MG63 (cell line): ENCODE data around the gene BAHCC1. TPM values are rescaled to one million over a fixed set of nuclear protein-coding genes. Genes with fewer than 3 reads are reported as not detected.
A peak's percentile ranks its signal among the peaks of the same experiment; 100 is the strongest.

Experiments
- DNase-seq: peaks from one replicate; pipeline ENCODE4 v3.0.0-alpha.2; 2020
- H3K27me3 ChIP-seq: fragments of 250-450 bp; sonication (Bioruptor Pico); 2 replicates; pipeline ENCODE4 v1.5.1; 2020; ENCODE audit warnings: mild to moderate bottlenecking, moderate library complexity
- H3K36me3 ChIP-seq: fragments of 250-450 bp; sonication (Bioruptor Pico); 2 replicates; pipeline ENCODE4 v1.5.1; 2020; ENCODE audit warnings: mild to moderate bottlenecking, moderate library complexity
- H3K4me3 ChIP-seq: fragments of 250-450 bp; sonication (Bioruptor Pico); 2 replicates; pipeline ENCODE4 v1.5.1; 2020; ENCODE audit warnings: mild to moderate bottlenecking, moderate library complexity
- H3K9me3 ChIP-seq: fragments of 250-450 bp; sonication (Bioruptor Pico); 2 replicates; pipeline ENCODE4 v1.5.1; 2020; ENCODE audit warnings: mild to moderate bottlenecking, moderate library complexity
- total RNA-seq: library from RNA; depleted of rRNA; stranded (reverse); fragments of >200 nt; shearing (Covaris generic); gene quantifications from 2 replicates; pipeline ENCODE4 v1.2.3, GENCODE V29; 2014; ENCODE audit warnings: low replicate concordance

The BAHCC1 gene
- total RNA-seq, 1 experiment from 2014 or later, result 10.4 TPM

GRCh38 chr17:81463506-81463905, 68.2 kb downstream of the BAHCC1 start:
- no peaks in the 10 kb centered on the region for H3K9me3 ChIP-seq
- peaks cover 11% of the 10 kb centered on the region for H3K36me3 ChIP-seq
- DNase-seq, result no peak
- H3K27me3 ChIP-seq, result no peaks in the 10 kb centered on the region
- no peak overlapping the region for H3K4me3 ChIP-seq

DNA sequence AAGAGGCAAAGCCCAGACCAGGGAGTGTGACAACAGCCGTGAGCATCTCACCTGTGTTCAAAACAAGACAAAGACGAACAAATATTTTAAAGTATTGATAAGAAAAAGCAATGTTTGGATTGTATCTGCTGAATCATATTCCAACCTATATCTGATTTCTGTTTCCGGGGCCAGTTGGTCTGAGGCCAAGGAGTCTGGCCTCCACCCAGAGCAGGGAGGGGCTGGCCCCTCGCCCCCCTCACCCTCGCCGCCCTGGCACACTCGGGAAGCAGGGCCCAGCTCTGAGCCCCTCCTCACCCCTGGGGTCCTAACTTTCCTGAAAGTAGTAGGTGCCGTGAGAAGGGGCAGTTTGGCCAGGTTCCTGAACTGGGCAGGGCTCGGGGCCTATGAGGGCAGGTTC, 69.3 kb downstream of the BAHCC1 start:
- H3K4me3 ChIP-seq, result no peak overlapping the region
- peaks cover 11% of the 10 kb centered on the region for H3K36me3 ChIP-seq
- no peaks in the 10 kb centered on the region for H3K9me3 ChIP-seq
- no peaks in the 10 kb centered on the region for H3K27me3 ChIP-seq
- DNase-seq, result no peak

DNA sequence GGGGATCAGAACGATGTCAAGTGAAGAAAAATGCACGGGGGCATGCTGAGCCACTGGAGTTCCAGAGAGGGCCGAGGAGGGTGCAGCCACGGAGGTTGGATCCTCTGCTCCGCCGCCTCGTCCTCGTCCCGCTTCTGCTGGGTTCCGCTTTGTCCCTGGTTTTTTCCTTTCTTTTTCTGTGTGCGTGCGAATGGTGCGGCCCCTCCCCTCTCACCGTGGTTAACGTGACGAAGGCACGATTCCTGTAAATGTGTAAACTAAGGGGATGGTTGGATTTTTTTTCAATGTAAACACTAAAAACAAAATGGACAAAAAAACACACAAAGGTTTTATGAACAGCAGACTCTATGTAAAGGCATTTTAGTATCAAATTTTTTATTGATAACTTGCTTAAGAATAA, 70.7 kb downstream of the BAHCC1 start:
- no peak for DNase-seq
- Histone ChIP-seq H3K36me3 (peaks cover 11% of the 10 kb centered on the region), H3K9me3 (no peaks in the 10 kb centered on the region), H3K27me3 (no peaks in the 10 kb centered on the region), H3K4me3 (no peak overlapping the region)

GRCh38 chr17:81466564-81467472, 71.6 kb downstream of the BAHCC1 start:
- no peak for DNase-seq
- no peaks in the 10 kb centered on the region for H3K27me3 ChIP-seq
- H3K4me3 ChIP-seq, result no peak overlapping the region
- peaks cover 11% of the 10 kb centered on the region for H3K36me3 ChIP-seq
- no peaks in the 10 kb centered on the region for H3K9me3 ChIP-seq

DNA sequence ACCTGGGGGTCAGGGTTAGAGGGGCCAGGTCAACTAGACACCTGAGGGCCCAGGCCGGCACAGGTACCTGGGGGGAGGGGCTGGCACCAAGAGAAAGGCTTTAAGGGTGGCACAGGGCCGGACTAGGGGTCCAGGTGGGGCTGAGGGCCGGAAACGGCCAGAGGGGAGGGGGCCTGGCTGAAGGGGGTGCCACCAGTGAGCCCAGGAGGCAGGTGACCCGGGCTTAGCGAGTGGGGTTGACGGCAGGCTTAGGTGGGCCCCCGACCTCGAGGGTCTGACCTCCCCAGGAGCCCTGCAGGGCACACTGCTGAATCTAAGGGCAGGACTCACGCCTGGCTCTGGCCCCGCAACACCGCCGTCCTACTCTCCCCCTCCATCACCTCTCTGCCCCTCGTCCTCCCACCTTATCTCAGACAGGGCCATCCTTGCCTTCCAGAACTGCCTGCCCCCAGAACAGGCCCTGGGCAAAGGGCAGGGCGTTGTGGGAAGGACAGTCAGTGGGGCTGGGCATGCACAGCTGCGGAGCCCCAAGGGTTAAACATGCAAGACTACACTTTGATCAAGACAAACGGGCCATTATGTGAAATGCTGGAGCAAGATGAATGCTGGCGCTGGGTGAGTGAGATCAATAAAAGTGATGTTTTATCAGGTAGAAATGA, 73.0 kb downstream of the BAHCC1 start:
- Histone ChIP-seq H3K4me3 (no peak overlapping the region), H3K27me3 (no peaks in the 10 kb centered on the region), H3K9me3 (no peaks in the 10 kb centered on the region), H3K36me3 (peaks cover 6% of the 10 kb centered on the region)
- DNase-seq, result no peak

GRCh38 chr17:81468770-81469121, 73.5 kb downstream of the BAHCC1 start:
- Histone ChIP-seq H3K9me3 (no peaks in the 10 kb centered on the region), H3K36me3 (peaks cover 3% of the 10 kb centered on the region), H3K27me3 (no peaks in the 10 kb centered on the region), H3K4me3 (no peak overlapping the region)
- DNase-seq, result no peak

- H3K4me3 ChIP-seq, result no peak overlapping the region
- H3K36me3 ChIP-seq, result peaks cover 3% of the 10 kb centered on the region
- H3K9me3 ChIP-seq, result no peaks in the 10 kb centered on the region
- H3K27me3 ChIP-seq, result no peaks in the 10 kb centered on the region
- no peak for DNase-seq
Observed at GRCh38 chr17:81469266-81469665, 74.0 kb downstream of the BAHCC1 start.

DNA sequence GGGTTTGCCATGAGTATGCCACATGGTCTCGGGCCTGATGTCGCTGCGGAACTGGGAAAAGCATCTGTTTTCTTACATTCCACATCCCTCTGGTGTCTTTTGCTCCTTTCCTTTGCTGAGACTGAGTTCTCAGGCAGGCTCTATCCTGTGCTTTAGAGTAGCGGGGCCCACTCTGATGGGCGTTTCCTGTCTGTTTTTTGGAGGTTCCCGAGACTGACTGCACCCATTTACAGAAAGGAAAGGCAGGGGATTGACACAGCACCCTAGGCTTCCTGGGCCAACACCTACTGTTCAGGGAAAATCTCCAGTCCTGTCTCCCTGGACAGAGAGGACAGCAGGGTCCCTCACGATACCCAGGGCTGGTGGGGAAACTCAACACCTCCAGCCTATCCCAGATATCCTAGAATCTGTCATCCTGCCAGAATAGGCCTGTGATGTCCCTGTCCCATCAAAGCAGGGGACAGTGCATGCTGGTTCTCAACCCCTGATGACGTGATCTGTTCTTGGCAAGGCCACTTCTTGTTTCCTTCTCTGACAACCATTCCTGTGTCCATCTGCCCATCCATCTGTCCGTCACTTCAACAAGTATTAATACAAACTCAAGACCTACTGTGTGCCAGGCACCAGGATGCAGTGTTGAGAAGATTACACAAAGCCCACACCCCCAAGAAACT, 75.2 kb downstream of the BAHCC1 start:
- Histone ChIP-seq H3K4me3 (no peak overlapping the region), H3K27me3 (no peaks in the 10 kb centered on the region), H3K36me3 (no peaks in the 10 kb centered on the region; the same call in 1 of the 2 replicates), H3K9me3 (no peaks in the 10 kb centered on the region)
- no peak for DNase-seq

DNA sequence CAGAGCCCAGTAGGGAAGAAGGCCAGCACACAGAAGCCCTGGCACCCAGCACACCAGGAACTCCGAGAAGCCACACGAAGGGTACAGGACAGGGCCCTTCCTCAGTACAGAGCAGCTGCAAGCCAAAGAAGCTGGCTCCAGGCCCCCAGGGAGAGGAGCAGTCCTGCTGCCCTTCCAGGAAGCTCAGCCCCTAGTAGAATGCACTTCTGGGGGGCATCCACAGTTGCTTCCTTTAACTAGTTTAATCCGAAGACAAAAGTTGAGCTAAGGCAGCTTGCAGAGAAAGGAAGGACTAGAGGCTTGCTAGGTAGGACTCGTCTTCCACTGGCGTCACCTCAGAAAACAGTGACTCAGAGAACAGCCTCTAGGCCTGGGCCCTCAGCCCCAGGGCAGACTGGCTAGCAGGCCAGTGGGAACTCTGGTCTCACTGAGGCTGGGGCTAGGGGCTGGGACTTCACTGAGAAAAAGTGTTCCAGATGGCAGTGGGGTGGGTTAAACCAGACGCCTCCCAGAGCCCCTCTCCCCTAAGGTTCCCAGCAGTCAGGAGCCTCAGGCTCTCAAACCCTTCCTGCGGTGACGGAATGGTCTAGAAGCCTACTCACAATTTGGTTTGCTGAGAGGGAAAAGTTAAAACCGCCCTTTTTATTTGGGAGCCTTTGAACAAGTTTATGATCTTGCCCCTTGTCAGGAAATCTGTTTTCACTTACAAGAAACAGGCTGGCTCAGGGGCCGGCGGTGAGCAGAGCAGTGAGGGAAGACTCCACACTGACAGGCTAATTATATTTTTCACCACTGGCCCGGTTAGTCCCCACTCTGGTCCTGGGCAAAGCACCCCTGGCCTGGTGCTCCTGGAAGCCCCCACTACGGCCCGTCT, 75.9 kb downstream of the BAHCC1 start:
- Histone ChIP-seq H3K9me3 (no peaks in the 10 kb centered on the region), H3K36me3 (no peaks in the 10 kb centered on the region; the same call in 1 of the 2 replicates), H3K27me3 (no peaks in the 10 kb centered on the region), H3K4me3 (no peak overlapping the region)
- peak; percentile 30 for DNase-seq

DNA sequence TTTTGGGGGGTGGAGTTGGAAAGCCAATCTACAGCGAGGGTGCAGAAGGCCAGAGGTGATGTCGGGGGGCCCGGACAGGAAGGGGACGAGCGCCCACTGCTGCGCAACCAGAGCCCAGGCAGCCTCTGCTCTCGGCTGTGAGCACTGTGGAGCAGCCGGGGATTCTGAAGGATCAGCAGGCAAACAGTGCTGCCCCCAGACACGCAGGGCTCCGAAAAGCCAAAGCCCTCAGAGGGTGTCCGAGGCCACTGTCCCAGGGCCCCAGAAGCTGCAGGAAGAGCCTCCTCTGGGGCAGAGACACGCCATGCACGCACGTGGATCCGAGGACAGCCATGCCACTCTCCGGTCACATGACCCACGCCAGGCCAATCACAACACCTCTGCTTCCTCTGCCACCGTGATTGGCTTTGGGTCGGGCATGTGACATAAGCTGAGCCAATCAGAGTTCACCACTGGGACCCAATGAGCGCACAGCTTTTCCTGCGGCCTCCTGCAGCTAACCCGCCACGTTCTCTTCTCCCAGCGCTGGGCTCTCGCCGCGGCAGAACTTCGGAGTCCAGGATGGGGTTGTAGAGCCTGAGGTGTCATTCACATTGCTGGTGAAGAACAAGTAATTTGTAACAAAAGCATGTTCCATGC, 76.7 kb downstream of the BAHCC1 start:
- H3K4me3 ChIP-seq, result 0 out of 2 replicates have a peak overlapping the region, but pooled peaks have one; percentile 8
- no peaks in the 10 kb centered on the region; the same call in 1 of the 2 replicates for H3K36me3 ChIP-seq
- no peaks in the 10 kb centered on the region for H3K9me3 ChIP-seq
- DNase-seq, result peak; percentile 75
- no peaks in the 10 kb centered on the region for H3K27me3 ChIP-seq

- no peaks in the 10 kb centered on the region for H3K9me3 ChIP-seq
Observed at GRCh38 chr17:81473019-81473418, 77.8 kb downstream of the BAHCC1 start.

DNA sequence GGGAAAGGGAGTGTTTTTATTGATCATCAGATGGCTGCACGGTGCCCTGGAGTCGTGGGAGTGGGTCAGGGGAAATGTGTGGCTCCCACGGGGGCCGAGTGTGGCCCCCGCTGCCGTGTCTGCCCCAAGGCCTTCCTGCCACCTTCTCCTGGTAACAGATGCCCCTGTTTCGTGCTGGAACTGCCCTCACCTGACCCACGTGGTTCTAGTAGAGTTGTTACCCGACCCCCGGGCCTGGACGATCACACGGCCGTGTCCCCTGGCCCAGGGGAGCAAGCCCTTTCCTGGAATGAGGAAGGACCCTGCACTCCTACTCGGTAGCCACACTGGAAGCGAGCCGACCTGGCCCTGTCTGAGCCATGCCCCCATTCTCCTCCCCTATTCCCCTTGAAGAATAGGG, 79.7 kb downstream of the BAHCC1 start:
- DNase-seq, result no peak
- Histone ChIP-seq H3K36me3 (no peaks in the 10 kb centered on the region; the same call in 1 of the 2 replicates), H3K4me3 (no peak overlapping the region), H3K9me3 (no peaks in the 10 kb centered on the region), H3K27me3 (no peaks in the 10 kb centered on the region)

More at GRCh38 chr17:81473019-81473418, 77.8 kb downstream of the BAHCC1 start:
- no peaks in the 10 kb centered on the region for H3K27me3 ChIP-seq
- H3K4me3 ChIP-seq, result no peak overlapping the region
- H3K36me3 ChIP-seq, result no peaks in the 10 kb centered on the region; the same call in 1 of the 2 replicates
- DNase-seq, result no peak

DNA sequence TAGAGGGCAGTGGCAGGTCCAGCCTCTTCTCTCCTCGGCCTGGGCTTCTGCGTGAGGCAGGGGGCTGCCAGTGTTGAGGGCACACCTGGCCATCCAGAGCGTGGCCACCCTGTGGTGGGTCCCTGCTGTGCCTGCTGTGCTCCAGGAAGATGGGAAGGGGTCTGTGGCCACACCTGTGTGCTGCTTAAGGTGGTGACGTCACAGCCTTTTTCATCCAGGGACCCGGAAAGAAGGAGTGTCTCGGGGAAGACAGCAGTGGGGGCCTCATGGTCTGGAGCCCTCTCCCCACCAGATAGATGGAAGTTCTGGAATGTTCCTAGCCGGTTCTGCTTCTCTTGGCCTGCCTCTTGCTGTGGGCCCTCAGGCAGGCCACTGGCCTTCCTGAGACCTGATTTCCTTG, 80.8 kb downstream of the BAHCC1 start:
- no peaks in the 10 kb centered on the region; the same call in 1 of the 2 replicates for H3K36me3 ChIP-seq
- H3K9me3 ChIP-seq, result no peaks in the 10 kb centered on the region
- no peaks in the 10 kb centered on the region for H3K27me3 ChIP-seq
- DNase-seq, result no peak
- H3K4me3 ChIP-seq, result no peak overlapping the region

DNA sequence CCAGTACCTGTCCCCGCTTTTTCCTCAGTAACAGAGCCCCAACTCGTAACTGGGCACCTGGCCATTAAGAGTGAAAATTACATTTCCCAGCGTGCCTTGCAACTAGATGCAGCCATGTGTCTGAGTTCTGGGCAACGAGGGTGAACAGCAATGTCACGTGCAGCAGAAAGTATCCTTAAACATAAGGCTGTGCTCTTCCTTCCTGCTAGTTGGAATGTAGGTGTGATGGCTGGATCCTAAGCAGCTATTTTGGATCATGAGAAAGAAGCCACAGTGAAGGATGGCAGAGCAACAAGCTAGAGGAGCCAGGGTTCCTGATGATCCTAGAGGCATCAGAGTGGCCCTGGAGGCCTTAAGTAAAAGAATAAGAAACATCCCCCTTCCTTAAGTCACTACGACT, 81.4 kb downstream of the BAHCC1 start:
- DNase-seq, result no peak
- no peaks in the 10 kb centered on the region for H3K9me3 ChIP-seq
- H3K36me3 ChIP-seq, result no peaks in the 10 kb centered on the region; the same call in 1 of the 2 replicates
- no peak overlapping the region for H3K4me3 ChIP-seq
- H3K27me3 ChIP-seq, result no peaks in the 10 kb centered on the region

GRCh38 chr17:81477173-81477572, 81.9 kb downstream of the BAHCC1 start:
- DNase-seq, result no peak
- Histone ChIP-seq H3K9me3 (no peaks in the 10 kb centered on the region), H3K36me3 (no peaks in the 10 kb centered on the region), H3K4me3 (no peak overlapping the region), H3K27me3 (no peaks in the 10 kb centered on the region)

DNA sequence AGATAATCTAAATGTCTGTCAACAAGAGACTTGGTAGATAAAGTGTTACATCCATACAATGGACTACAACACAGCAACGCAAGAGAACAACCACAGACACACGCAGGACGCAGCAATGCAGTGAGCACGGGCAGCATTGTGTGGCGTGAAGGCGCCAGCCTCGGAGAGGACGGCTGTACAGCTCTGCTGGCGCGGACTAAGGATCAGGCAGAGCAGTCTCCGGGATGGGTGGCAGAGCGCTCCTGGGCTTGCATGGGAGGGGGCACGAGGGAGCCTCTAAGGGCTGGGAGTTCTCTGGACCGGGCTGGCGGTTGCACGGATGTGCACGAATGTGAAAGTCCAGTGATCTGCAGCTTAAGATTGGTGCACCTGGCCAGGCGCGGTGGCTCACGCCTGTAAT, 82.9 kb downstream of the BAHCC1 start:
- Histone ChIP-seq H3K9me3 (no peaks in the 10 kb centered on the region), H3K36me3 (no peaks in the 10 kb centered on the region), H3K27me3 (no peaks in the 10 kb centered on the region), H3K4me3 (no peak overlapping the region)
- no peak for DNase-seq
